Measurements from ENCODE around the gene MYLK4.
A peak's percentile ranks its signal among the peaks of the same experiment; 100 is the strongest.

Gene MYLK4

GRCh38 chr6:2640551-2640950 lies 110.2 kb downstream of the MYLK4 start:
- DNase-seq: no peak

GRCh38 chr6:2639896-2640295 lies 110.8 kb downstream of the MYLK4 start:
- DNase-seq: peak in 1 of 10 donors; percentile 59
- intact Hi-C loops (cut with DNase I): loop anchor here (10.0 kb wide), 2 partner anchors 285 to 535 kb away; no protein-coding TSS in a partner anchor

More at GRCh38 chr6:2640551-2640950, 110.2 kb downstream of the MYLK4 start:
- intact Hi-C loops (cut with DNase I): no loop called here

GRCh38 chr6:2639167-2639566 lies 111.6 kb downstream of the MYLK4 start:
- intact Hi-C loops (cut with DNase I): loop anchor here (10.0 kb wide), 2 partner anchors 284 to 534 kb away; no protein-coding TSS in a partner anchor
- no peak for DNase-seq

- intact Hi-C loops (cut with DNase I): loop anchor here (10.0 kb wide), 2 partner anchors 282 to 532 kb away; no protein-coding TSS in a partner anchor
- no peak for DNase-seq
Measured at GRCh38 chr6:2636672-2637071, 114.0 kb downstream of the MYLK4 start.

GRCh38 chr6:2635911-2636310 lies 114.8 kb downstream of the MYLK4 start:
- intact Hi-C loops (cut with DNase I): loop anchor here (2.0 to 10.0 kb wide), 3 partner anchors 281 to 1031 kb away; no protein-coding TSS in a partner anchor
- DNase-seq: no peak

GRCh38 chr6:2634139-2634964 lies 116.4 kb downstream of the MYLK4 start:
- peak; percentile 64 to 97 (median 82) for DNase-seq
- intact Hi-C loops (cut with DNase I): loop anchor here (1.0 to 10.0 kb wide), 4 partner anchors 280 to 1038 kb away; no protein-coding TSS in a partner anchor

GRCh38 chr6:2633736-2634135 lies 117.0 kb downstream of the MYLK4 start:
- no peak for DNase-seq
- intact Hi-C loops (cut with DNase I): loop anchor here (1.0 to 10.0 kb wide), 4 partner anchors 279 to 1037 kb away; no protein-coding TSS in a partner anchor

GRCh38 chr6:2632976-2633584 lies 117.6 kb downstream of the MYLK4 start:
- intact Hi-C loops (cut with DNase I): loop anchor here (10.0 kb wide), 2 partner anchors 278 to 528 kb away; no protein-coding TSS in a partner anchor
- DNase-seq: no peak

GRCh38 chr6:2632368-2632767 lies 118.4 kb downstream of the MYLK4 start:
- no peak for DNase-seq
- intact Hi-C loops (cut with DNase I): loop anchor here (10.0 kb wide), 2 partner anchors 278 to 528 kb away; no protein-coding TSS in a partner anchor

GRCh38 chr6:2630891-2631571 lies 119.7 kb downstream of the MYLK4 start:
- intact Hi-C loops (cut with DNase I): loop anchor here (10.0 kb wide), 2 partner anchors 276 to 526 kb away; no protein-coding TSS in a partner anchor
- DNase-seq: no peak

- intact Hi-C loops (cut with DNase I): loop anchor here (10.0 kb wide), 2 partner anchors 276 to 526 kb away; no protein-coding TSS in a partner anchor
Measured at GRCh38 chr6:2630359-2630758, 120.4 kb downstream of the MYLK4 start.

GRCh38 chr6:2626401-2626800 lies 124.3 kb downstream of the MYLK4 start:
- DNase-seq: no peak
- intact Hi-C loops (cut with DNase I): loop anchor here (10.0 kb wide), 1 partner anchor 172 kb away; no protein-coding TSS in a partner anchor

More at GRCh38 chr6:2630359-2630758, 120.4 kb downstream of the MYLK4 start:
- no peak for DNase-seq

- no peak for DNase-seq
- intact Hi-C loops (cut with DNase I): loop anchor here (10.0 kb wide), 1 partner anchor 171 kb away; no protein-coding TSS in a partner anchor
Measured at GRCh38 chr6:2625581-2625980, 125.1 kb downstream of the MYLK4 start.

GRCh38 chr6:2624177-2624576 lies 126.5 kb downstream of the MYLK4 start:
- no peak for DNase-seq
- intact Hi-C loops (cut with DNase I): loop anchor here (10.0 kb wide), 1 partner anchor 169 kb away; no protein-coding TSS in a partner anchor

- intact Hi-C loops (cut with DNase I): loop anchor here (10.0 kb wide), 1 partner anchor 168 kb away; no protein-coding TSS in a partner anchor
- DNase-seq: no peak
Measured at GRCh38 chr6:2623295-2623694, 127.4 kb downstream of the MYLK4 start.

- no peak for DNase-seq
- intact Hi-C loops (cut with DNase I): loop anchor here (10.0 kb wide), 1 partner anchor 168 kb away; no protein-coding TSS in a partner anchor
Measured at GRCh38 chr6:2622671-2623070, 128.1 kb downstream of the MYLK4 start.

GRCh38 chr6:2619651-2620050 lies 131.1 kb downstream of the MYLK4 start:
- intact Hi-C loops (cut with DNase I): loop anchor here (10.0 kb wide), 1 partner anchor 165 kb away; no protein-coding TSS in a partner anchor
- no peak for DNase-seq

GRCh38 chr6:2617729-2618128 lies 133.0 kb downstream of the MYLK4 start:
- intact Hi-C loops (cut with DNase I): no loop called here
- DNase-seq: no peak

GRCh38 chr6:2616811-2617210 lies 133.9 kb downstream of the MYLK4 start:
- intact Hi-C loops (cut with DNase I): no loop called here
- no peak for DNase-seq

- intact Hi-C loops (cut with DNase I): no loop called here
- DNase-seq: no peak
Measured at GRCh38 chr6:2615251-2615650, 135.5 kb downstream of the MYLK4 start.
